AG04449 (cell line): ENCODE measurements around the gene KRTDAP.

Experiments
- CTCF ChIA-PET: fragments of 350-600 bp; formaldehyde crosslinking; extraction: SDS; loops from one replicate; lab custom pipeline; 2021; ENCODE audit warnings: antibody characterized with exemption; lab: Yijun Ruan, JAX
- POLR2A ChIA-PET: fragments of 400-600, 350-600 bp; formaldehyde crosslinking; extraction: SDS; loops from one replicate; lab custom pipeline; 2020; ENCODE audit warnings: antibody characterized with exemption, inconsistent platforms; lab: Yijun Ruan, JAX
- DNase-seq: peaks from one replicate; pipeline ENCODE4 v3.0.0-alpha.2; 2010; ENCODE audit warnings: low read depth, low spot score
- H3K4me3 ChIP-seq: 2 replicates; pipeline ENCODE4 v1.5.1; 2011; ENCODE audit warnings: low read depth, mild to moderate bottlenecking, control low read depth, low read length
- CTCF ChIP-seq: IDR thresholded peaks from one replicate; pipeline ENCODE4 v1.5.1; 2011; ENCODE audit warnings: mild to moderate bottlenecking, moderate library complexity, low read length, control low read depth, inconsistent platforms; ENCODE audit not compliant: insufficient read depth; ENCODE audit errors: missing control alignments

Gene KRTDAP

DNA sequence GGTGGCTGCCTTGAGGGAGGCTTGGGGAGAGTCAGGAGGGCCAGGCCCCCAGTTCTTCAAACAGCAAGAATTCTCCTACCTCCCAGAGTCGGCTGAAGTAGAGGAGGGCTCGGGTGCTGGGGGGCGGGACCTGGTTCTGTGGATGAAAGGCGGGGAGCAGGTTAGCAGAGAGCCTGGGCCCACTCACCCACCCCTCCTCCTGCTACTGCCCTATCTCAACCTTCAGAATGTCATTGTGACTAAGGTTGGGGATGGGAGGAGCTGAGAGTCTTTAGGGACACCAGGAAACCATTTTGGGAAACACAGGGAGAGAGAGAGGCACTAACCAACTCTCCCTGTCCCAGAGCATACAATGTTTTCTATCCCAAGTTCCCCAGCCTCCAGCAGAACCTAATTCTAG lies 12.5 kb upstream of the KRTDAP start:
- no peak overlapping the region for H3K4me3 ChIP-seq
- ChIA-PET POLR2A (no interaction called here), CTCF (interaction anchor here (0.8 to 2.3 kb wide), 5 partner anchors 7 to 46 kb away, joined by 3 to 11 read pairs (median 3); no protein-coding TSS in a partner anchor)
- no peak for DNase-seq
- TF ChIP-seq CTCF: no peak

DNA sequence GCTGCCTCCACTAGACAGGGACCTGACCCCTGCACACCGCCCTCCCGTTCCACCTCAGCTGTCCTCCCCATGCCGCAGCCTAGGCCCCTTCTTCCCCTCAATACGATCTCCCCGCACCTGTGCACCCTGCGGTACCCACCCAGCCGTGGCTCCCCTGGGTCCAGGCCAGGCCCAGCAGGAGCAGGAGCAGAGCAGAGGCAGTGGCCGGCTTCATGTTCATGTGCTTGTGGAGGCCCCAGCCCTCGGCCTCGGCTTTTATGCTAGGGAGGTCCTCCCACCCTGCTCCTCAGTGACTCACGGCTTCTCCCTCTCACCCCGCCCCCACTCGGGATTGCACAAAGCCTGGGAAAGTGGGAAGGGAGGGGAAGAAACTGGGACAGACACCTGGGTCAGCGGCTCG lies 11.4 kb upstream of the KRTDAP start:
- no peak for DNase-seq
- TF ChIP-seq CTCF: no peak
- ChIA-PET CTCF (interaction anchor here (2.3 kb wide), 1 partner anchor 8 kb away, joined by 11 read pairs; no protein-coding TSS in a partner anchor), POLR2A (no interaction called here)
- H3K4me3 ChIP-seq: no peak overlapping the region

DNA sequence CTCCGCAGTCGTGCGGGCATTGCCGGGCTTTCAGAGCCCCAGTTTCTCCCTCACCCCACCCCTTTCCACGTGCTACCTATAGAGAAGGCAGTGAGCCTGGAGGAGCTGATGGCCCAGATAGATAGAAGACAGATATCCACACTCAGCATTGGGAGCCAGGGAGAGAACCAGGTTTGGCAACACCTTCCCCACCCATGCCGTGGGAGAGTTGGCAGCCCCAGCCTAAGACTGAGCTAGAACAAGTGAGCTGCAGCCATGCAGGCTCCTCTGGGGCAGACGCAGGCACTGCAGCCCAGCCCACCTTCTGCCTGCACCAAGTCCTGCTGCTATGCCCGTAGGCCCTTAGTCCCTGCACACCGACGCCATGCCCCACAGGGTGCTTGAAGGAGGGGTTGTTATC lies 10.3 kb upstream of the KRTDAP start:
- DNase-seq: no peak
- TF ChIP-seq CTCF: no peak
- POLR2A ChIA-PET: no interaction called here
- H3K4me3 ChIP-seq: no peak overlapping the region
- CTCF ChIA-PET: interaction anchor here (2.3 kb wide), 1 partner anchor 9 kb away, joined by 11 read pairs; no protein-coding TSS in a partner anchor

DNA sequence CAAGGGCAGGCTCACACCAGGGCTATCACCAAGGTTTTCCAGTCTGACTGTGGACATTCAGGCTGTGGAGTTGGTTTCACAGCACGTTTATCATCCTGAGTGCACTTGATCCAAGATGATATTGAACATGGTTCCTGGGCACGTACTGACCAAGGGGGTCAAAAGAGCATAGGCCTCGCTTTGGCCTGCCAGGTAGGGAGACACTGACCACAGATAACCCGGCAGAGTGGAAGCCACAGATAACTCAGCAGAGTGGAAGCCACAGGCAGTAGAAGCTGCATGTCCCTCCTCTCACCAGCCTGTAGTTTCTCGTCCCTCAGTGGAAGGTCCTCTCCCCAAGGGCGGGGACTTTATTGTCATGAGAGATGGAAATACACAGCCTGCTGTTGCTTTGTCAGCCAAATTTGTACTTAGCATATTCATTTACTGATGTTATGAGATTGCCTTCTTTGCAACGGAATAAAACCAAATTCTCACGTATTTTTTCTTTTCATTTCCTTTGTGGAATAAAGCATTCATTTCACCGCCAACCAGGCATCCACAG lies 8.8 kb upstream of the KRTDAP start:
- POLR2A ChIA-PET: no interaction called here
- no peak for TF ChIP-seq CTCF
- DNase-seq: no peak
- H3K4me3 ChIP-seq: no peak overlapping the region
- CTCF ChIA-PET: interaction anchor here (7.3 kb wide), 1 partner anchor 9 kb away, joined by 106 read pairs; no protein-coding TSS in a partner anchor

- no peak for TF ChIP-seq CTCF
- POLR2A ChIA-PET: no interaction called here
- CTCF ChIA-PET: interaction anchor here (7.3 to 8.2 kb wide), 2 partner anchors 10 to 145 kb away, joined by 93 to 106 read pairs; no protein-coding TSS in a partner anchor
- no peak for DNase-seq
- H3K4me3 ChIP-seq: no peak overlapping the region
These were observed 8.0 kb upstream of the KRTDAP start for GRCh38 chr19:35498220-35498619.

DNA sequence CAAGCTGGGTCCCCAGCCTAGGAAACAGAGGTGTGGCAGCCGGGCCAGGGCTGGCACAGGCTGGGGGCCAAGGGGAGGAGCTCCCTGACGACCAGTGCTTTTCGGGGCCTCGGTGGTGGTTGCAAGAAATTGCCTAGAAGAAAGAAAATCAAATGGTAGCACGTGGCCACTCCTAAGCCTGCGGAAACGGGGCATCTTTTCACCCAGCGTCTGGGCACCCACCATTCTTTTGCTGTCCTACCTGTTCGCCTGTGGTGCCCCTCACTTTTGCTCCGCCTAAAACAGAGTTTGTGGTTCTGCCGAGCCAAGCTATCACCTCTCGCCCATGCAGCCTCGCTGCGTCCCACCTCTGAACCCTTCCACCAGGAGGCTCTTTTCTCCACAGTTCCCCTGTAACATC lies 7.1 kb upstream of the KRTDAP start:
- ChIA-PET CTCF (interaction anchor here (1.0 to 8.2 kb wide), 3 partner anchors 10 to 144 kb away, joined by 4 to 106 read pairs (median 93); no protein-coding TSS in a partner anchor), POLR2A (no interaction called here)
- TF ChIP-seq CTCF: no peak
- DNase-seq: no peak
- no peak overlapping the region for H3K4me3 ChIP-seq
